VCaP (cell line): ENCODE results near the gene LCE1E.

Experiments
- H3K27ac ChIP-seq: fragments of 450-650 bp; 2 replicates; pipeline ENCODE4 v1.5.1; 2017
- CTCF ChIP-seq: fragments of 450-650 bp; conservative IDR thresholded peaks from 2 replicates; pipeline ENCODE4 v1.5.1; 2017; ENCODE audit warnings: mild to moderate bottlenecking, moderate library complexity

The LCE1E gene

GRCh38 chr1:152747831-152748230 lies 38.2 kb upstream of the LCE1E start:
- no peak overlapping the region for H3K27ac ChIP-seq
- no peak for TF ChIP-seq CTCF

- TF ChIP-seq CTCF: no peak
- no peak overlapping the region for H3K27ac ChIP-seq
Measured at GRCh38 chr1:152752225-152752624, 33.8 kb upstream of the LCE1E start.

DNA sequence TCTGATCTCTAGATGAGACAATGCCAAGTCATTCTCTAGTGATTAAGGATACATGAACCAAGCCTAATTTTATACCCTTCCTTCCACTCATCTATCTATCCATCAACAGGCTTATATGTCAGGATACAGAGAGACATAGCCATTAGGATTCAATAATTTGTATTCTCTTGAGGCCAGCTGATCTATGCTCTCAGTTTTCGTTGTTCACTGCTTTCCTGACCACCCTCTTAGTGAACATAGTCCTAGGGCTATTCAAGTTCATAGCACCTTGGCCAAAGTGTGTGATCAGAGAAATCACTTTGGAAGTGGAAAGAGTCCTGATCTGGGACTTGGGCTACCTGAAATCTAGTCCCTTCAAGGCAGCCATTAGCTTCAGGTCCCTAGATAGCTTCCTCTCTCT lies 32.5 kb upstream of the LCE1E start:
- H3K27ac ChIP-seq: no peak overlapping the region
- no peak for TF ChIP-seq CTCF

DNA sequence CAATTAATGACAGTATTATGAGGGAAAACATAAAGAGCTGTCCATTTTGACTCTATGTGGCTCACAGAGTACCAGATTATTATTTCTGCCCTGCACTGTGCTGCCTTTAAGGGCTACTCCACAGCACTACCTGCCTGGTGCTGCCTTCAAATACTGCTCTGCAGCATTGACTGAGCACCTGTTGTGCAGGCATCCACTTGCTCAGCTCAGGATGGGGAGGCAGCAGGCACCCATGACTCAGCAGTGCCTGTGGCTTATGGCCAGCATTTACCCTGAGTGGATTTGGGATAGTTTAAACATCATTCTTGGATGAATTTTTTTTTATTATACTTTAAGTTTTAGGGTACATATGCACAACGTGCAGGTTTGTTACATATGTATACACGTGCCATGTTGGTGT lies 29.2 kb upstream of the LCE1E start:
- TF ChIP-seq CTCF: no peak
- no peak overlapping the region for H3K27ac ChIP-seq

- TF ChIP-seq CTCF: no peak
- H3K27ac ChIP-seq: peak within 1 kb of the TSS; percentile 8; the same call in 1 of the 2 replicates
Measured at GRCh38 chr1:152757747-152758146, 28.3 kb upstream of the LCE1E start, which contains the start of gene KPRP. Gene KPRP, plus strand, starts transcription at chr1:152758025. Its CDS starts 1,564 bp downstream, at chr1:152759589.

DNA sequence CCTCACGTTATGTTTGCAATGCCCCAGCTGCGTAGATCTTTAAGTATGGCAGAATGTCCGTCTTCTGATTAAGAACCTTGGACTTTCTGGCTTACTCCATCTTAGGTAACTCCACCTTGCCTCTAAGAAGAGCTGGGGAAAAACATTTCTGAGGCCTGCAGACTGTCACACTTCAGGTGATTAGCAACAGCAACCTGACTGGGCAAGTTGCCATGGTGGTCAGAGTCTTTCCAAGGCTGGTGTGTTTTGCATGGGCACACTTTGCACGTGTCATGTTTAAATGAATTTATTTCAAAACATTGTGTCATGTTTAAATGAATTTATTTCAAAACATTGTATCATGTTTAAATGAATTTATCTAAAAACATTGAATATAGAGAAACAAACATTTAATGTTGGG lies 27.4 kb upstream of the LCE1E start:
- TF ChIP-seq CTCF: no peak
- H3K27ac ChIP-seq: peak overlapping the region; percentile 8; the same call in 1 of the 2 replicates

- no peak overlapping the region for H3K27ac ChIP-seq
- no peak for TF ChIP-seq CTCF
Measured at GRCh38 chr1:152759453-152760173, 26.4 kb upstream of the LCE1E start.
